PC-9 (cell line): Measurements from ENCODE around the gene RFC4. TPM values are rescaled to one million over a fixed set of nuclear protein-coding genes. Genes with fewer than 3 reads are reported as not detected.

Source experiments
- BruUV-seq: library from RNA; stranded (reverse); fragments of 400-500 nt; replicated peaks from 2 replicates; lab custom pipeline; 2021; lab: Mats Ljungman, UMichigan
- CTCF ChIA-PET: fragments of 300-600 bp; sonication (Branson Sonifier 250); formaldehyde crosslinking; loops from one replicate; lab custom pipeline; 2022; ENCODE audit warnings: antibody characterized with exemption; lab: Charles Lee
- POLR2A ChIA-PET: fragments of 300-600 bp; sonication (Branson Sonifier 250); formaldehyde crosslinking; loops from one replicate; lab custom pipeline; 2022; ENCODE audit warnings: antibody characterized with exemption; ENCODE audit not compliant: unreplicated experiment; lab: Charles Lee
- DNase-seq, 2 experiments: peaks; one replicate each; pipeline versions ENCODE4 v3.0.0 to v3.0.0-alpha.2; 2015 to 2022; ENCODE audit warnings: mixed read lengths in 1 of 2
- H2AFZ ChIP-seq: fragments of 200-600 bp; sonication (generic); 2 replicates; pipeline ENCODE4 v1.8.1; 2017; ENCODE audit warnings: antibody characterized with exemption
- H3F3A ChIP-seq: fragments of 200-600 bp; sonication (generic); 2 replicates; pipeline ENCODE4 v1.8.1; 2017; ENCODE audit warnings: antibody characterized with exemption, mild to moderate bottlenecking, low read depth; ENCODE audit not compliant: insufficient read depth
- H3K27ac ChIP-seq: fragments of 200-600 bp; sonication (generic); 2 replicates; pipeline ENCODE4 v1.6.1; 2016; ENCODE audit warnings: mixed run types
- H3K27me3 ChIP-seq: fragments of 200-600 bp; sonication (generic); 2 replicates; pipeline ENCODE4 v1.6.1; 2016; ENCODE audit warnings: low read depth, mixed run types; ENCODE audit not compliant: insufficient read depth
- H3K36me3 ChIP-seq: fragments of 200-600 bp; sonication (generic); 2 replicates; pipeline ENCODE4 v1.6.1; 2016; ENCODE audit warnings: low read depth, mixed run types
- H3K4me1 ChIP-seq: fragments of 200-600 bp; sonication (generic); replicated peaks from 2 replicates; pipeline ENCODE4 v1.6.1; 2016; ENCODE audit warnings: mixed run types; ENCODE audit not compliant: insufficient read depth
- H3K4me2 ChIP-seq: fragments of 200-600 bp; sonication (generic); 2 replicates; pipeline ENCODE4 v1.6.1; 2017; ENCODE audit warnings: mixed run types
- H3K4me3 ChIP-seq: fragments of 200-600 bp; sonication (generic); 2 replicates; pipeline ENCODE4 v1.6.1; 2016; ENCODE audit warnings: mixed run types
- H3K79me2 ChIP-seq: fragments of 200-600 bp; sonication (generic); 2 replicates; pipeline ENCODE4 v1.6.1; 2017; ENCODE audit warnings: low read depth, mixed run types
- H3K9me2 ChIP-seq: fragments of 200-600 bp; sonication (generic); 2 replicates; pipeline ENCODE4 v1.8.1; 2017; ENCODE audit warnings: mild to moderate bottlenecking; ENCODE audit not compliant: insufficient read depth
- H3K9me3 ChIP-seq: fragments of 200-600 bp; sonication (generic); 2 replicates; pipeline ENCODE4 v1.8.1; 2016; ENCODE audit warnings: low read depth; ENCODE audit not compliant: insufficient read depth
- H4K20me1 ChIP-seq: fragments of 200-600 bp; sonication (generic); 2 replicates; pipeline ENCODE4 v1.8.1; 2017; ENCODE audit not compliant: insufficient read depth
- EZH2 ChIP-seq: fragments of 200-600 bp; sonication (generic); IDR thresholded peaks from 2 replicates; pipeline ENCODE4 v1.8.0; 2017; ENCODE audit warnings: antibody characterized with exemption, low read depth
- intact Hi-C: fragments of 100-400 bp; cut with micrococcal nuclease; formaldehyde crosslinking; loops from one replicate; pipeline ENCODE4 v1.10.0; 2022; ENCODE audit not compliant: unreplicated experiment
- total RNA-seq: library from RNA; stranded (reverse); gene quantifications from 2 replicates; pipeline ENCODE4 v1.2.3, GENCODE V29; 2021
- TF ChIP-seq, protein P1 (sequence below): fragments of 200-600 bp; sonication (generic); conservative IDR thresholded peaks from 2 replicates; pipeline ENCODE4 v1.6.1; 2017; ENCODE audit warnings: mixed run types, antibody characterized with exemption, mild to moderate bottlenecking, moderate library complexity

The RFC4 gene
- total RNA-seq, 1 experiment from 2014 or later: 94.5 TPM

GRCh38 chr3:186839874-186840641 lies 33.8 kb upstream of the RFC4 start:
- Histone ChIP-seq H3K9me3 (no peaks in the 10 kb centered on the region), H3K9me2 (no peaks in the 10 kb centered on the region), H4K20me1 (no peaks in the 10 kb centered on the region), H2AFZ (no peak overlapping the region), H3K4me2 (peak overlapping the region; percentile 14), H3K4me1 (peaks cover 20% of the 10 kb centered on the region), H3K4me3 (no peak overlapping the region), H3F3A (0 out of 2 replicates have a peak, but pooled peaks cover 7% of the 10 kb centered on the region), H3K27ac (no peak overlapping the region), H3K79me2 (no peaks in the 10 kb centered on the region), H3K36me3 (no peaks in the 10 kb centered on the region), H3K27me3 (no peaks in the 10 kb centered on the region)
- POLR2A ChIA-PET: no interaction called here
- intact Hi-C loops: no loop called here
- TF ChIP-seq, protein P1, sequence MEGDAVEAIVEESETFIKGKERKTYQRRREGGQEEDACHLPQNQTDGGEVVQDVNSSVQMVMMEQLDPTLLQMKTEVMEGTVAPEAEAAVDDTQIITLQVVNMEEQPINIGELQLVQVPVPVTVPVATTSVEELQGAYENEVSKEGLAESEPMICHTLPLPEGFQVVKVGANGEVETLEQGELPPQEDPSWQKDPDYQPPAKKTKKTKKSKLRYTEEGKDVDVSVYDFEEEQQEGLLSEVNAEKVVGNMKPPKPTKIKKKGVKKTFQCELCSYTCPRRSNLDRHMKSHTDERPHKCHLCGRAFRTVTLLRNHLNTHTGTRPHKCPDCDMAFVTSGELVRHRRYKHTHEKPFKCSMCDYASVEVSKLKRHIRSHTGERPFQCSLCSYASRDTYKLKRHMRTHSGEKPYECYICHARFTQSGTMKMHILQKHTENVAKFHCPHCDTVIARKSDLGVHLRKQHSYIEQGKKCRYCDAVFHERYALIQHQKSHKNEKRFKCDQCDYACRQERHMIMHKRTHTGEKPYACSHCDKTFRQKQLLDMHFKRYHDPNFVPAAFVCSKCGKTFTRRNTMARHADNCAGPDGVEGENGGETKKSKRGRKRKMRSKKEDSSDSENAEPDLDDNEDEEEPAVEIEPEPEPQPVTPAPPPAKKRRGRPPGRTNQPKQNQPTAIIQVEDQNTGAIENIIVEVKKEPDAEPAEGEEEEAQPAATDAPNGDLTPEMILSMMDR: no peak
- no peak for TF ChIP-seq EZH2
- BruUV-seq: no TSS peak
- CTCF ChIA-PET: interaction anchor here (0.6 kb wide), 1 partner anchor 375 kb away, joined by 4 read pairs; no protein-coding TSS in a partner anchor
- peak in 1 of 2 experiments; percentile 87 for DNase-seq

GRCh38 chr3:186832276-186832675 lies 26.0 kb upstream of the RFC4 start:
- H3K4me2 ChIP-seq: no peak overlapping the region
- H3K4me1 ChIP-seq: no peaks in the 10 kb centered on the region
- no peaks in the 10 kb centered on the region for H3K79me2 ChIP-seq
- H3K27ac ChIP-seq: no peak overlapping the region
- intact Hi-C loops: no loop called here
- H3K36me3 ChIP-seq: no peaks in the 10 kb centered on the region
- BruUV-seq: no TSS peak
- POLR2A ChIA-PET: no interaction called here
- H3F3A ChIP-seq: no peaks in the 10 kb centered on the region
- TF ChIP-seq, protein P1: no peak
- TF ChIP-seq EZH2: no peak
- peaks cover 59% of the 10 kb centered on the region for H3K27me3 ChIP-seq
- CTCF ChIA-PET: no interaction called here
- DNase-seq: no peak
- H4K20me1 ChIP-seq: no peaks in the 10 kb centered on the region
- H3K9me3 ChIP-seq: no peaks in the 10 kb centered on the region
- H3K4me3 ChIP-seq: no peak overlapping the region
- H2AFZ ChIP-seq: no peak overlapping the region
- H3K9me2 ChIP-seq: no peaks in the 10 kb centered on the region; the same call in 1 of the 2 replicates

GRCh38 chr3:186831798-186832197 lies 25.5 kb upstream of the RFC4 start:
- Histone ChIP-seq H3K9me2 (no peaks in the 10 kb centered on the region; the same call in 1 of the 2 replicates), H3F3A (no peaks in the 10 kb centered on the region), H3K79me2 (no peaks in the 10 kb centered on the region), H3K36me3 (no peaks in the 10 kb centered on the region), H3K27ac (no peak overlapping the region), H2AFZ (no peak overlapping the region), H4K20me1 (no peaks in the 10 kb centered on the region), H3K27me3 (peaks cover 59% of the 10 kb centered on the region), H3K9me3 (no peaks in the 10 kb centered on the region), H3K4me2 (no peak overlapping the region), H3K4me1 (no peaks in the 10 kb centered on the region), H3K4me3 (no peak overlapping the region)
- DNase-seq: no peak
- intact Hi-C loops: no loop called here
- POLR2A ChIA-PET: no interaction called here
- TF ChIP-seq, protein P1: no peak
- TF ChIP-seq EZH2: no peak
- BruUV-seq: no TSS peak
- CTCF ChIA-PET: no interaction called here
